K562 (cell line): ENCODE results near the gene PITPNC1. TPM values are rescaled to one million over a fixed set of nuclear protein-coding genes. Genes with fewer than 3 reads are reported as not detected.

ENCODE experiments used
- ATAC-seq: fragments of 200-7000 bp; cut with Tn5 transposase; 3 replicates; pipeline ENCODE4 v1.9.1; 2020; ENCODE audit warnings: moderate library complexity
- BruUV-seq: library from RNA; stranded (reverse); fragments of 400-500 nt; replicated peaks from 2 replicates; lab custom pipeline; 2021; lab: Mats Ljungman, UMichigan
- CTCF ChIA-PET: fragments of 300-600 bp; formaldehyde crosslinking; extraction: SDS; loops from one replicate; lab custom pipeline; 2021; ENCODE audit warnings: low intra/inter-chr PET ratio; lab: Yijun Ruan, JAX
- POLR2A ChIA-PET: fragments of 300-600, 350-650 bp; sonication (Branson Sonifier 250); formaldehyde crosslinking; extraction: SDS; loops from one replicate; lab custom pipeline; 2021; ENCODE audit warnings: antibody characterized with exemption, inconsistent platforms; lab: Yijun Ruan, JAX
- DNase-seq, 4 experiments: peaks; one replicate each; pipeline versions ENCODE4 v3.0.0 to v3.0.0-alpha.2; 2011 to 2018; ENCODE audit warnings: low spot score in 3 of 4, mixed read lengths in 3 of 4; ENCODE audit errors: extremely low read depth in 1 of 4
- FAIRE-seq: peaks from 2 replicates; lab custom pipeline; 2011; peaks lifted over from hg19 to GRCh38; lab: Jason Lieb, UNC
- H2AFZ ChIP-seq: 2 replicates; pipeline ENCODE4 v1.6.0; 2011; ENCODE audit warnings: low read depth, low read length, control low read depth, inconsistent platforms
- H3K27ac ChIP-seq: fragments of 200-600 bp; 3 replicates; pipeline ENCODE4 v1.8.0; 2011; ENCODE audit warnings: low read depth, mild to moderate bottlenecking, control low read depth, inconsistent platforms, low read length, moderate library complexity, mixed read lengths; ENCODE audit errors: extremely low read depth
- H3K27me3 ChIP-seq, 2 experiments: fragments of 300-600 bp in 1 of 2; 2 replicates in 1 of 2; 3 replicates in 1 of 2; pipeline versions ENCODE4 v1.6.0 to v1.8.0; 2011; ENCODE audit warnings: inconsistent platforms in 2 of 2, low read length in 2 of 2, mild to moderate bottlenecking in 1 of 2, mixed read lengths in 1 of 2, moderate library complexity in 1 of 2; ENCODE audit not compliant: control insufficient read depth in 2 of 2, insufficient read depth in 2 of 2
- H3K36me3 ChIP-seq: fragments of 300-600 bp; 3 replicates; pipeline ENCODE4 v1.8.0; 2011; ENCODE audit warnings: mild to moderate bottlenecking, low read length, inconsistent platforms; ENCODE audit not compliant: control insufficient read depth, insufficient read depth
- H3K4me1 ChIP-seq, 2 experiments: fragments of 200-600 bp in 1 of 2; replicated peaks in 1 of 2; 2 replicates in 1 of 2; 3 replicates in 1 of 2; pipeline versions ENCODE4 v1.5.1 to v1.8.0; 2011; ENCODE audit warnings: inconsistent platforms in 2 of 2, low read length in 2 of 2, mild to moderate bottlenecking in 1 of 2, mixed read lengths in 1 of 2, moderate library complexity in 1 of 2; ENCODE audit not compliant: control insufficient read depth in 2 of 2, insufficient read depth in 2 of 2
- H3K4me2 ChIP-seq: 2 replicates; pipeline ENCODE4 v1.6.1; 2011; ENCODE audit warnings: low read length, control low read depth, inconsistent platforms, mixed read lengths; ENCODE audit not compliant: insufficient read depth
- H3K4me3 ChIP-seq: fragments of 200-600 bp; sonication (generic), shearing (Covaris generic); 2 replicates; pipeline ENCODE4 v1.5.1; 2016; ENCODE audit warnings: control low read depth, inconsistent platforms
- H3K79me2 ChIP-seq: fragments of 200-600 bp; 3 replicates; pipeline ENCODE4 v1.8.0; 2011; ENCODE audit warnings: low read length, inconsistent platforms; ENCODE audit not compliant: control insufficient read depth, insufficient read depth
- H3K9ac ChIP-seq, 2 experiments: 2 replicates each; pipeline versions ENCODE4 v1.6.0 to v1.6.1; 2011; ENCODE audit warnings: low read depth in 2 of 2, low read length in 2 of 2, control low read depth in 1 of 2, inconsistent platforms in 1 of 2, mild to moderate bottlenecking in 1 of 2, mixed read lengths in 1 of 2; ENCODE audit not compliant: insufficient read depth in 1 of 2
- H3K9me1 ChIP-seq: one replicate; pipeline ENCODE4 v1.6.0; 2011; ENCODE audit warnings: inconsistent platforms, mild to moderate bottlenecking, low read length, moderate library complexity; ENCODE audit not compliant: control insufficient read depth, insufficient read depth
- H3K9me3 ChIP-seq: replicated peaks from 2 replicates; pipeline ENCODE4 v1.5.1; 2011; ENCODE audit warnings: low read depth, low read length, inconsistent platforms; ENCODE audit not compliant: control insufficient read depth, insufficient read depth
- H4K20me1 ChIP-seq: replicated peaks from 2 replicates; pipeline ENCODE4 v1.6.1; 2011; ENCODE audit warnings: low read length, inconsistent platforms, mixed read lengths; ENCODE audit not compliant: control insufficient read depth, insufficient read depth
- ADNP ChIP-seq: fragments of 200-800 bp; sonication (Bioruptor generic); IDR thresholded peaks from 2 replicates; pipeline ENCODE4 v1.6.1; 2016; ENCODE audit warnings: missing genetic modification characterization, missing compliant biosample characterization
- DNMT1 ChIP-seq: fragments of 450-650 bp; IDR thresholded peaks from 2 replicates; pipeline ENCODE4 v1.6.1; 2016; ENCODE audit warnings: antibody characterized with exemption, mild to moderate bottlenecking
- PHF20 ChIP-seq: fragments of 450-650 bp; IDR thresholded peaks from 2 replicates; pipeline ENCODE4 v1.6.1; 2018; ENCODE audit not compliant: partially characterized antibody
- RB1 ChIP-seq: fragments of 450-650 bp; IDR thresholded peaks from 2 replicates; pipeline ENCODE4 v1.6.1; 2017; ENCODE audit warnings: low read depth, mild to moderate bottlenecking
- RBFOX2 ChIP-seq: fragments of 200-400 bp; formaldehyde crosslinking; IDR thresholded peaks from 2 replicates; pipeline ENCODE4 v1.6.1; 2017; ENCODE audit warnings: low read depth, mild to moderate bottlenecking, low read length, moderate library complexity
- RFX5 ChIP-seq: IDR thresholded peaks from 2 replicates; pipeline ENCODE4 v1.6.1; 2011; ENCODE audit warnings: low read depth, mild to moderate bottlenecking, improper control_type of control experiment, low read length
- SMAD2 ChIP-seq: fragments of 150-350 bp; IDR thresholded peaks from 2 replicates; pipeline ENCODE4 v1.6.1; 2014; ENCODE audit warnings: low read depth, mild to moderate bottlenecking, low read length
- ZNF507 ChIP-seq: conservative IDR thresholded peaks from 2 replicates; pipeline ENCODE4 v1.6.1; 2017; ENCODE audit warnings: missing genetic modification characterization, missing compliant biosample characterization
- WGBS: fragments of 100-300 bp; shearing (Covaris generic); methylation state at CpG from one replicate; pipeline ENCODE4 v1.1.6; 2016; ENCODE audit warnings: low coverage, mixed read lengths; ENCODE audit not compliant: insufficient coverage; ENCODE audit errors: missing lambda C conversion rate; 5-methylcytosine and 5-hydroxymethylcytosine counted together
- in situ Hi-C: fragments of 300-500 bp; cut with MboI; formaldehyde crosslinking; loops from 4 replicates; pipeline ENCODE4 v1.15.0; 2018; ENCODE audit warnings: inconsistent platforms, mixed read lengths
- intact Hi-C: fragments of 100-400 bp; cut with micrococcal nuclease; formaldehyde crosslinking; loops from 2 replicates; pipeline ENCODE4 v1.14.2; 2022
- polyA plus RNA-seq, 8 experiments: library from polyadenylated mRNA; depleted of rRNA in 4 of 8; stranded (reverse) in 5 of 8; unstranded in 3 of 8; fragments of >200 nt; fragmentation: Nextera tagmentation in 2 of 8; fragmentation: Illumina TruSeq in 1 of 8; extraction: Ambion mirVana in 2 of 8; extraction: Trizol in 1 of 8; gene quantifications; 2 replicates each; pipeline versions ENCODE4 v1.2.1 to v1.2.3, GENCODE V29; 2011 to 2014; ENCODE audit warnings: inconsistent platforms in 1 of 8, missing spikeins in 1 of 8
- total RNA-seq, 7 experiments: library from RNA; depleted of rRNA in 6 of 7; stranded (reverse); fragments of >200 nt in 6 of 7; fragmentation: Illumina TruSeq in 2 of 7; extraction: Trizol in 2 of 7; gene quantifications; 2 replicates each; pipeline versions ENCODE4 v1.2.1 to v1.2.3, GENCODE V29; 2011 to 2021; ENCODE audit warnings: low replicate concordance in 1 of 7
- TF ChIP-seq, protein P1 (sequence below): IDR thresholded peaks from 3 replicates; pipeline ENCODE4 v1.6.1; 2011; ENCODE audit warnings: borderline replicate concordance, mild to moderate bottlenecking; ENCODE audit not compliant: insufficient read length, insufficient read depth
- TF ChIP-seq, protein P2 (sequence below): IDR thresholded peaks from 2 replicates; pipeline ENCODE4 v1.6.1; 2016; ENCODE audit warnings: missing genetic modification characterization, missing compliant biosample characterization
- TF ChIP-seq, protein P3 (sequence below): fragments of 250-450 bp; sonication (Bioruptor Pico); IDR thresholded peaks from 2 replicates; pipeline ENCODE4 v1.8.0; 2021; ENCODE audit warnings: borderline replicate concordance, mild to moderate bottlenecking, moderate library complexity; ENCODE audit not compliant: poor library complexity, severe bottlenecking
- TF ChIP-seq, protein P4 (sequence below): fragments of 200-800 bp; sonication (Bioruptor generic); IDR thresholded peaks from 2 replicates; pipeline ENCODE4 v1.6.1; 2016; ENCODE audit warnings: missing genetic modification characterization, missing compliant biosample characterization

The PITPNC1 gene
- total and polyA plus RNA-seq, 9 of the 15 experiments (the other 6 are each of a cell fraction or from before 2014, with no cell fraction given): 0.11 to 1.1 (median 0.65) TPM

DNA sequence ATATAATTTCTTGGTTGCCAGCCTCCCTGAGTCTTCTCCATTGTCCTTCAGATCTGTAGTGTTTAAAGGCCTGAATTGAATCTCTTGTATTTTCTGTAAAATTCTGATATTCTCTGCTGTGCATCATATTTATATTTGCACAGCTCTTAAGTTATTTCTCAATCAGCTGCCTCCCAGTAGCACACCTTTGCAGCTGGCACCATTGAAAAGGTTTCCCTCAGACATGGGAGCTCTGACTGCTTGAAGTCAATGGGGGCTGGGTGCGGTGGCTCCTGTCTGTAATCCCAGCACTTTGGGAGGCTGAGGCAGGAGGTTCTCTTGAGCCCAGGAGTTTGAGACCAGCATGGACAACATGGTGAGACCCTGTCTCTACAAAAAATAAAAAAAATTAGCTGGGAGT, 40.4 kb downstream of the PITPNC1 start (continued):
- TF ChIP-seq PHF20: no peak
- TF ChIP-seq, protein P1, sequence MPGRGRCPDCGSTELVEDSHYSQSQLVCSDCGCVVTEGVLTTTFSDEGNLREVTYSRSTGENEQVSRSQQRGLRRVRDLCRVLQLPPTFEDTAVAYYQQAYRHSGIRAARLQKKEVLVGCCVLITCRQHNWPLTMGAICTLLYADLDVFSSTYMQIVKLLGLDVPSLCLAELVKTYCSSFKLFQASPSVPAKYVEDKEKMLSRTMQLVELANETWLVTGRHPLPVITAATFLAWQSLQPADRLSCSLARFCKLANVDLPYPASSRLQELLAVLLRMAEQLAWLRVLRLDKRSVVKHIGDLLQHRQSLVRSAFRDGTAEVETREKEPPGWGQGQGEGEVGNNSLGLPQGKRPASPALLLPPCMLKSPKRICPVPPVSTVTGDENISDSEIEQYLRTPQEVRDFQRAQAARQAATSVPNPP: no peak

DNA sequence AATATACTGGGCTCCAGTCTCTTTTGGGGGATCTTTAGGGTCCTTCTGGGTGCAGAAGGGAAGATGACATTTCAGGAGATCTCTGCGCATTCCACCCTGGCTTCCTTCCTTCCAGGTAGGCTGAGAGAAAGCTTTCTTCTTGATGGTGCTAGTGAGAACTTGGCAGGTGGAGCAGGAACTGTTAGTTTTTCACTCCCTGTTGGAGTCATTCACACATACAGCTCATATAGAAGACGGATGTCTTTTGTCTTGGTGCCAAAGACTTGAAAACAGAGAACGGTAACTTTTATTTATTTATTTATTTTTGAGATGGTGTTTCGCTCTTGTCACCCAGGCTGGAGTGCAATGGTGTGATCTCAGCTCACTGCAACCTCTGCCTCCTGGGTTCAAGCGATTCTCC, 43.9 kb downstream of the PITPNC1 start:
- no peak for FAIRE-seq
- H3K4me1 ChIP-seq: no peaks in the 10 kb centered on the region; a peak in 1 of 5 replicates

More for the DNA sequence above, 43.9 kb downstream of the PITPNC1 start:
- no TSS peak for BruUV-seq
- Histone ChIP-seq H3K9ac (no peak overlapping the region), H3K27ac (no peak overlapping the region), H3K4me2 (no peak overlapping the region), H2AFZ (no peak overlapping the region), H3K36me3 (no peaks in the 10 kb centered on the region), H3K9me1 (no peaks in the 10 kb centered on the region), H4K20me1 (no peaks in the 10 kb centered on the region), H3K9me3 (no peaks in the 10 kb centered on the region), H3K27me3 (peaks cover 13 to 43% of the 10 kb centered on the region in 2 experiments; a peak in 4 of 5 replicates), H3K79me2 (no peaks in the 10 kb centered on the region), H3K4me3 (no peak overlapping the region)
- ChIA-PET POLR2A (interaction anchor here (0.6 kb wide), 1 partner anchor 296 kb away, joined by 4 read pairs; the partner anchor contains the start of gene NOL11), CTCF (no interaction called here)
- intact Hi-C loops: no loop called here
- 2% methylated on average over 4 of the region's 5 CpGs for WGBS
- in situ Hi-C loops: no loop called here
- DNase-seq (no peak), ATAC-seq (no peak)
- TF ChIP-seq, protein P2, sequence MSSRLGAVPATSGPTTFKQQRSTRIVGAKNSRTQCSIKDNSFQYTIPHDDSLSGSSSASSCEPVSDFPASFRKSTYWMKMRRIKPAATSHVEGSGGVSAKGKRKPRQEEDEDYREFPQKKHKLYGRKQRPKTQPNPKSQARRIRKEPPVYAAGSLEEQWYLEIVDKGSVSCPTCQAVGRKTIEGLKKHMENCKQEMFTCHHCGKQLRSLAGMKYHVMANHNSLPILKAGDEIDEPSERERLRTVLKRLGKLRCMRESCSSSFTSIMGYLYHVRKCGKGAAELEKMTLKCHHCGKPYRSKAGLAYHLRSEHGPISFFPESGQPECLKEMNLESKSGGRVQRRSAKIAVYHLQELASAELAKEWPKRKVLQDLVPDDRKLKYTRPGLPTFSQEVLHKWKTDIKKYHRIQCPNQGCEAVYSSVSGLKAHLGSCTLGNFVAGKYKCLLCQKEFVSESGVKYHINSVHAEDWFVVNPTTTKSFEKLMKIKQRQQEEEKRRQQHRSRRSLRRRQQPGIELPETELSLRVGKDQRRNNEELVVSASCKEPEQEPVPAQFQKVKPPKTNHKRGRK (tag): no peak
- TF ChIP-seq ZNF507 (tag): no peak
- no peak for TF ChIP-seq SMAD2
- no peak for TF ChIP-seq ADNP
- TF ChIP-seq, protein P3, sequence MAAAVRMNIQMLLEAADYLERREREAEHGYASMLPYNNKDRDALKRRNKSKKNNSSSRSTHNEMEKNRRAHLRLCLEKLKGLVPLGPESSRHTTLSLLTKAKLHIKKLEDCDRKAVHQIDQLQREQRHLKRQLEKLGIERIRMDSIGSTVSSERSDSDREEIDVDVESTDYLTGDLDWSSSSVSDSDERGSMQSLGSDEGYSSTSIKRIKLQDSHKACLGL: no peak
- TF ChIP-seq DNMT1: no peak
- no peak for TF ChIP-seq RFX5
- TF ChIP-seq RB1: no peak
- TF ChIP-seq, protein P4, sequence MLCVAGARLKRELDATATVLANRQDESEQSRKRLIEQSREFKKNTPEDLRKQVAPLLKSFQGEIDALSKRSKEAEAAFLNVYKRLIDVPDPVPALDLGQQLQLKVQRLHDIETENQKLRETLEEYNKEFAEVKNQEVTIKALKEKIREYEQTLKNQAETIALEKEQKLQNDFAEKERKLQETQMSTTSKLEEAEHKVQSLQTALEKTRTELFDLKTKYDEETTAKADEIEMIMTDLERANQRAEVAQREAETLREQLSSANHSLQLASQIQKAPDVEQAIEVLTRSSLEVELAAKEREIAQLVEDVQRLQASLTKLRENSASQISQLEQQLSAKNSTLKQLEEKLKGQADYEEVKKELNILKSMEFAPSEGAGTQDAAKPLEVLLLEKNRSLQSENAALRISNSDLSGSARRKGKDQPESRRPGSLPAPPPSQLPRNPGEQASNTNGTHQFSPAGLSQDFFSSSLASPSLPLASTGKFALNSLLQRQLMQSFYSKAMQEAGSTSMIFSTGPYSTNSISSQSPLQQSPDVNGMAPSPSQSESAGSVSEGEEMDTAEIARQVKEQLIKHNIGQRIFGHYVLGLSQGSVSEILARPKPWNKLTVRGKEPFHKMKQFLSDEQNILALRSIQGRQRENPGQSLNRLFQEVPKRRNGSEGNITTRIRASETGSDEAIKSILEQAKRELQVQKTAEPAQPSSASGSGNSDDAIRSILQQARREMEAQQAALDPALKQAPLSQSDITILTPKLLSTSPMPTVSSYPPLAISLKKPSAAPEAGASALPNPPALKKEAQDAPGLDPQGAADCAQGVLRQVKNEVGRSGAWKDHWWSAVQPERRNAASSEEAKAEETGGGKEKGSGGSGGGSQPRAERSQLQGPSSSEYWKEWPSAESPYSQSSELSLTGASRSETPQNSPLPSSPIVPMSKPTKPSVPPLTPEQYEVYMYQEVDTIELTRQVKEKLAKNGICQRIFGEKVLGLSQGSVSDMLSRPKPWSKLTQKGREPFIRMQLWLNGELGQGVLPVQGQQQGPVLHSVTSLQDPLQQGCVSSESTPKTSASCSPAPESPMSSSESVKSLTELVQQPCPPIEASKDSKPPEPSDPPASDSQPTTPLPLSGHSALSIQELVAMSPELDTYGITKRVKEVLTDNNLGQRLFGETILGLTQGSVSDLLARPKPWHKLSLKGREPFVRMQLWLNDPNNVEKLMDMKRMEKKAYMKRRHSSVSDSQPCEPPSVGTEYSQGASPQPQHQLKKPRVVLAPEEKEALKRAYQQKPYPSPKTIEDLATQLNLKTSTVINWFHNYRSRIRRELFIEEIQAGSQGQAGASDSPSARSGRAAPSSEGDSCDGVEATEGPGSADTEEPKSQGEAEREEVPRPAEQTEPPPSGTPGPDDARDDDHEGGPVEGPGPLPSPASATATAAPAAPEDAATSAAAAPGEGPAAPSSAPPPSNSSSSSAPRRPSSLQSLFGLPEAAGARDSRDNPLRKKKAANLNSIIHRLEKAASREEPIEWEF (CRISPR knock-in tag): no peak
- no peak for TF ChIP-seq RBFOX2
